LNCaP clone FGC (cell line): Measurements from ENCODE around the gene SRD5A2.

Experiments
- DNase-seq: peaks from one replicate; pipeline ENCODE4 v3.0.0-alpha.2; 2011; ENCODE audit warnings: low read depth
- H3K4me3 ChIP-seq: 2 replicates; pipeline ENCODE4 v1.5.1; 2011; ENCODE audit warnings: mild to moderate bottlenecking, low read depth, low read length, control low read depth
- CTCF ChIP-seq: IDR thresholded peaks from 2 replicates; pipeline ENCODE4 v1.5.1; 2012; ENCODE audit warnings: mild to moderate bottlenecking; ENCODE audit not compliant: control insufficient read depth, insufficient read depth; ENCODE audit errors: extremely low read depth

SRD5A2 gene

GRCh38 chr2:31558401-31559295 is 22.1 kb downstream of the SRD5A2 start:
- TF ChIP-seq CTCF = no peak
- no peak overlapping the region for H3K4me3 ChIP-seq
- peak; percentile 96 for DNase-seq

- TF ChIP-seq CTCF = no peak
- DNase-seq = no peak
- no peak overlapping the region for H3K4me3 ChIP-seq
Measured at GRCh38 chr2:31556940-31557339, 23.8 kb downstream of the SRD5A2 start.

DNA sequence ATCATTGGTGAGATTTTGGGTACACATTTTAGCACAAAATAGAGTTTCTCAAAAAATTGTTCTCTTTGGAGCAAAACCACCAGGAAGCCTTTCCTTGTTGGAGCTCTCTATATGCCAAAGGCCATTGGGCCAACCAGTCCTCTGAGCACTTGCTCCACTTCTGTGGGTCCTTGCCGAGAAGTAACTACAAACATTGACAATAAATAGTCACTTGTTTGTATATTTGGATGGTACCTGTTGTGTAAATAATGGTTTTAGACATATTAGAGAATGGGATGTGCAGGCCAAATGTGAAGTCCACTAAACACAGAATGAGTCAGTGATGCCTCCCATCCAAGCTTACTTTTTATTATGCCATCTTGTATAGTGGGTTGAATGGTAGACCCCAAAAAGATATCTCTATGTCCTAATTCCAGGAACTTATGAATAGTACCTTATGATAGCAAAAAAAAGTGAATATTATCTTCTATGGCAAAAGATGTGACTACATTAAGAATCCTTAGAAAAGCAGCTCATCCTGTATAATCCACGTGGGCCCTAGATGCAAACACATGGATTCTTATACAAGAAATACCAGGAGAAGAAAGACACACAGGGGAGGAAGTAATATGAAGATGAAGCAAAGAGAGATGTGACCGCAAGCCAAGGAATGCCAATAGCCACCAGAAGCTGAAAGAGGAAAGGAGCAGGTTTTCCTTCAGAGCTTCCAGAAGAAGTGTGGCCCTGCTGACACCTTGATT is 24.6 kb downstream of the SRD5A2 start:
- DNase-seq = no peak
- TF ChIP-seq CTCF = no peak
- no peak overlapping the region for H3K4me3 ChIP-seq

DNA sequence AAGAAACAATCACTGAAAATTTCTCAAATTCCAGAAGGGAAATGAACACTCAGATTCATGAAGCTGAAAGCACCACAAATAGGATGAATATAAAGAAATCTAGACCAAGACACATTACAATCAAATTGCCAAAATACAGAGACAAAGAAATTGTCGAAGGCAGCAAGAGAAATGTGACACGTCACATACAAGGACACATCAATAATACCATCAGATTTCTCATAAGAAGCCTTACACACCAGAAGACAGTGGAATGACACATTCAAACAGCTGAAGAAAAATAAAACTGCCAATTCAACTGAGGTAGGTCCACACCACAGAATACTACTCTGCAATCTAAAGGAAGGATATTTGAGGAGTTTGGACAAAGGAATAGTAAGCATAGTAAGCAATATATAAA is 27.4 kb downstream of the SRD5A2 start:
- DNase-seq = no peak
- TF ChIP-seq CTCF = no peak
- no peak overlapping the region for H3K4me3 ChIP-seq

DNA sequence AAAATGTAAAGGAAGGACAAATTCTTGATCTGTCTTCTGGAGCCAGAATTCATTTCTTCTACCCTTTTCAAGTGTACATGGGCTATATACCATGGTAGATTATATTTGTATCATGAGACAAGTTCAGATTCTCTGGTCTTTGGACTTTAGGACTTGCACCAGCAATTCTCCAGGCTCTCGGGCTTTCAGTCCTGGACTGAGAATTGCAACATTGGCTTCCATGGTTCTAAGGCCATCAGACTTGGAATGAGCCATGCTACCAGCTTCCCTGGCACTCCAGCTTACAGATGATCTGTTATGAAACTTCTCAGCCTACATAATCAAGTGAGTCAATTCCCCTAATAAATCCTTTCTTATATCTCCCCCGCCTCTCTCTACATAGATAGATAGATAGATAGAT is 33.3 kb downstream of the SRD5A2 start:
- no peak for TF ChIP-seq CTCF
- DNase-seq = no peak
- no peak overlapping the region for H3K4me3 ChIP-seq

DNA sequence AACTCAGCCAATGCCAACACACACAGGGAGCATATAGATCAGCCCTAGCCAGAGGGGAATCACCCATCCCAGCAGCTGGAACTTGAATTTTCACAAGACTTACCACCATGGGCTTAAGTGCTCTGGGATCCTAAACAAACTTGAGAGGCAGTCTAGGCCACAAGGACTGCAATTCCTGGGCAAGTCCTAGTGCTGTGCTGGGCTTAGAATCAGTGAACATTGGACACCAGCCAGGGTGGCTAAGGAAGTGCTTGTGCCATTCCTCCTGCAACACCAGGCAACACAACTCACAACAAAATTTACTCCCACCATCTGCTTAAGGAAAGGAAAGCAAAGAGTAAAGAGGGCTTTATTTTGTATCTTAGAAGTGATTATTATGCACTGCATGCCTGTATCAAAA is 38.9 kb downstream of the SRD5A2 start:
- no peak for DNase-seq
- TF ChIP-seq CTCF = no peak
- no peak overlapping the region for H3K4me3 ChIP-seq
